ENCODE data around the gene HAND2.

DNA sequence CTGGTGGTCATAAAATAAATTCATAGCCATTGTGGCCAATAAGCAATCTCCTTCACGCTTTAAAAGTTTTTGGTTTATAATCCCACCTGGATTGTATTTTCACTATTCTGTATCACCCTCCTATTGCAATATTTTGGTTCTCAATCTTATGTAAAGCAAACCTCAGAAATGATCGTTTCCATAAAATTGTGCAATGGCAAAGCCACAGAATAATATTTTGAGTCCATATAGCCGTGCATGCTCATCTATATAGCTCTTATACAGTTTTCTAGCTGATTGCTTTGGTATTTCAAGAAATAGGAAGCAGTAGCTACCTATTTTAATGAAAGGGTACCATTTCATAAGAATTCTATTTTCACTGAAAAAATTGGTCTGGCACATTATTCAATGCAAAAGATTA, 10.0 kb upstream of the HAND2 start:
- TF ChIP-seq CTCF (IDR thresholded peaks at IDR 0.05; ENCODE audit: low read depth, low read length), result no peak
- TF ChIP-seq EZH2phosphoT487 (IDR thresholded peaks at IDR 0.05; ENCODE audit: low read depth), result no peak
